Activated T-helper 2 cell treated with anti-CD3 and anti-CD28 coated beads, Interferon-gamma antibody, Interleukin-2, Interleukin-4, amounts not matched to agents 10 μg/mL and 5 μg/mL and 100 μg/mL, durations not matched to agents 14 hours and 24 hours and 36 hours (primary cell): ENCODE measurements around the gene IKZF2. TPM values are rescaled to one million over a fixed set of nuclear protein-coding genes. Genes with fewer than 3 reads are reported as not detected.
A peak's percentile ranks its signal among the peaks of the same experiment; 100 is the strongest.
"Not testable (repeated sequence)": the region's sequence is repeated elsewhere in the genome, so short reads cannot be mapped to it uniquely, and the experiment has no call there.

Experiments
- DNase-seq: peaks from one replicate; pipeline ENCODE4 v3.0.0; 2021; ENCODE audit warnings: low spot score
- H3K27ac Mint-ChIP-seq: one replicate; pipeline ENCODE4 v1.8.0; 2021; ENCODE audit warnings: mixed read lengths
- H3K27me3 Mint-ChIP-seq: one replicate; pipeline ENCODE4 v1.8.0; 2021; ENCODE audit warnings: low read depth, mixed read lengths
- H3K36me3 Mint-ChIP-seq: one replicate; pipeline ENCODE4 v1.8.0; 2021; ENCODE audit warnings: low read depth, mixed read lengths
- H3K4me1 Mint-ChIP-seq: one replicate; pipeline ENCODE4 v1.8.0; 2021; ENCODE audit warnings: low read depth, mixed read lengths
- H3K4me3 Mint-ChIP-seq: one replicate; pipeline ENCODE4 v1.8.0; 2021; ENCODE audit warnings: low read depth, mild to moderate bottlenecking, moderate library complexity, mixed read lengths
- H3K9me3 Mint-ChIP-seq: one replicate; pipeline ENCODE4 v1.8.0; 2021; ENCODE audit warnings: mixed read lengths
- intact Hi-C: fragments of 100-400 bp; cut with micrococcal nuclease; formaldehyde crosslinking; loops from one replicate; pipeline ENCODE4 v1.15.1; 2023
- total RNA-seq: library from RNA; stranded (reverse); gene quantifications from 2 replicates; pipeline ENCODE4 v1.2.3, GENCODE V29; 2022

Gene IKZF2
- total RNA-seq, 1 donor from 2014 or later: 13.4 TPM

GRCh38 chr2:213042262-213042661 lies 109.2 kb downstream of the IKZF2 start:
- intact Hi-C loops: no loop called here
- H3K27ac Mint-ChIP-seq: no peak overlapping the region
- H3K27me3 Mint-ChIP-seq: peaks cover 12% of the 10 kb centered on the region
- DNase-seq: no peak
- no peak overlapping the region for H3K4me3 Mint-ChIP-seq
- peaks cover 30% of the 10 kb centered on the region for H3K36me3 Mint-ChIP-seq
- peaks cover 5% of the 10 kb centered on the region for H3K4me1 Mint-ChIP-seq
- H3K9me3 Mint-ChIP-seq: peaks cover 4% of the 10 kb centered on the region

GRCh38 chr2:213036836-213037235 lies 114.6 kb downstream of the IKZF2 start:
- intact Hi-C loops: no loop called here
- no peak for DNase-seq
- Mint-ChIP-seq H3K27ac (no peak overlapping the region), H3K9me3 (no peaks in the 10 kb centered on the region), H3K4me3 (no peak overlapping the region), H3K36me3 (peaks cover 12% of the 10 kb centered on the region), H3K4me1 (peaks cover 23% of the 10 kb centered on the region), H3K27me3 (peaks cover 12% of the 10 kb centered on the region)

DNA sequence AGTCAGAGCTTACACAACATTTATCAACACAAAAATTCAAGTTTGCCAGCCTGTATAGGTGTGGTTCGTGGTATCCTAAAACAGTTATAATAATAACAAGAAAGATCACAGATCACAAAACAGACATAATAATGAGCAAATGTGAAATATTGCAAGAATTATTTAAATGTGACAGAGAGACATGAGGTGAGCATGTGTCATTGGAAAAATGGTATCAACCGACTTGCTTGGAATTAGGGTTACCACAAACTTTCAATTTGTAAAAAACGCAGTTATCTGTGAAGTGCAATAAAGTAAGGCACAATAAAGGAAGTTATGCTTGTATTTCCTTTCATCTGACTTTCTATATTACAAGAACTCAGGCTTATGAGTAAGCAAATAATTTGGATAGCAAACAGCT lies 116.8 kb downstream of the IKZF2 start:
- Mint-ChIP-seq H3K9me3 (no peaks in the 10 kb centered on the region), H3K36me3 (peaks cover 12% of the 10 kb centered on the region), H3K4me1 (peaks cover 25% of the 10 kb centered on the region), H3K27me3 (peaks cover 14% of the 10 kb centered on the region), H3K27ac (peak overlapping the region; percentile 72), H3K4me3 (no peak overlapping the region)
- no peak for DNase-seq
- intact Hi-C loops: loop anchor here (1.0 to 5.0 kb wide), 4 partner anchors 12 to 85 kb away; no protein-coding TSS in a partner anchor

DNA sequence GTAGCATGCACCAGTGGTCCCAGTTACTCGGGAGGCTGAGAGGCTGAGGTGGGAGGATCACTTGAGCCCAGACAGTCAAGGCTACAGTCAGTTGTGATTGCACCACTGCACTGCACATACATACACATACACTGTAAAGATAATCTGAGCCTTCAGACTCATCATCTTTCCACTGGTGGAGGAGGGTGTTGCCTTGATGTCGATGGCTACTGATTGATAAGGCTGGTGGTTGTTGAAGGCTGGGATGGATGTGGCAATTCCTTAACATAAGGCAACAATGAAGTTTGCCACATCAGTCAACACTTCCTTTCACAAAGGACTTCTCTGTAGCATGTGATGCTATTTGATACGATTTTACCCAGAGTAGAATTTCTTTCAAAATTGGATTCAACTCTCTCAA lies 118.8 kb downstream of the IKZF2 start:
- peaks cover 12% of the 10 kb centered on the region for H3K27me3 Mint-ChIP-seq
- intact Hi-C loops: loop anchor here (5.0 kb wide), 1 partner anchor 35 kb away; no protein-coding TSS in a partner anchor
- no peak for DNase-seq
- peaks cover 24% of the 10 kb centered on the region for H3K4me1 Mint-ChIP-seq
- H3K27ac Mint-ChIP-seq: no peak overlapping the region
- H3K36me3 Mint-ChIP-seq: peaks cover 8% of the 10 kb centered on the region
- H3K9me3 Mint-ChIP-seq: no peaks in the 10 kb centered on the region
- H3K4me3 Mint-ChIP-seq: no peak overlapping the region

DNA sequence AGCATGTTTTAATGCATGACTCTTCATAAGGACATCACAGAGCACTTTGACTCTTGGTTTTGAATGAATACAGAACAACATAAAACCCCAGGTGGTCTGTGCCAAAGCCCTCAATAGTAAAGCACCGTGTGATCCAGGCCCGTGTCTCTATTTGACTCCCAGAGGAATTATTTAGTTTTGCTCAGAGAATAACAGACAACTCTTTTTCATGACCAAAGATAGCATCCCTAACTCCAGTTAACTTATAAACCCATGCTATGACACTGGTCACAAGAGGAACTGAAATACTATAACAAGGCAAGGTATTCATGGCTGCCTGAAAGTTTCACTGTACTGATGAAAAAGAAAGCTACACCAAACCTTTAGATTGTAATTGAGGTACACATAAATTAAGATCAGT lies 128.4 kb downstream of the IKZF2 start:
- Mint-ChIP-seq H3K27me3 (peaks cover 19% of the 10 kb centered on the region), H3K9me3 (no peaks in the 10 kb centered on the region), H3K36me3 (peaks cover 17% of the 10 kb centered on the region), H3K27ac (no peak overlapping the region), H3K4me3 (no peak overlapping the region), H3K4me1 (peaks cover 24% of the 10 kb centered on the region)
- DNase-seq: no peak
- intact Hi-C loops: loop anchor here (1.0 to 5.0 kb wide), 7 partner anchors 9 to 291 kb away; no protein-coding TSS in a partner anchor

- Mint-ChIP-seq H3K4me3 (no peak overlapping the region), H3K9me3 (no peaks in the 10 kb centered on the region), H3K36me3 (peaks cover 21% of the 10 kb centered on the region), H3K27me3 (peaks cover 20% of the 10 kb centered on the region), H3K4me1 (peaks cover 28% of the 10 kb centered on the region), H3K27ac (peak overlapping the region; percentile 87)
- intact Hi-C loops: loop anchor here (1.0 to 5.0 kb wide), 7 partner anchors 8 to 290 kb away; no protein-coding TSS in a partner anchor
- DNase-seq: no peak
Observed at GRCh38 chr2:213021971-213022899, 129.2 kb downstream of the IKZF2 start.

- Mint-ChIP-seq H3K4me1 (peaks cover 42% of the 10 kb centered on the region), H3K36me3 (peaks cover 24% of the 10 kb centered on the region), H3K27me3 (peaks cover 20% of the 10 kb centered on the region)
- not testable (repeated sequence) for H3K27ac Mint-ChIP-seq, H3K4me3 Mint-ChIP-seq, DNase-seq, H3K9me3 Mint-ChIP-seq
- intact Hi-C loops: loop anchor here (5.0 kb wide), 1 partner anchor 289 kb away; no protein-coding TSS in a partner anchor
Observed at GRCh38 chr2:213020913-213021312, 130.5 kb downstream of the IKZF2 start.

DNA sequence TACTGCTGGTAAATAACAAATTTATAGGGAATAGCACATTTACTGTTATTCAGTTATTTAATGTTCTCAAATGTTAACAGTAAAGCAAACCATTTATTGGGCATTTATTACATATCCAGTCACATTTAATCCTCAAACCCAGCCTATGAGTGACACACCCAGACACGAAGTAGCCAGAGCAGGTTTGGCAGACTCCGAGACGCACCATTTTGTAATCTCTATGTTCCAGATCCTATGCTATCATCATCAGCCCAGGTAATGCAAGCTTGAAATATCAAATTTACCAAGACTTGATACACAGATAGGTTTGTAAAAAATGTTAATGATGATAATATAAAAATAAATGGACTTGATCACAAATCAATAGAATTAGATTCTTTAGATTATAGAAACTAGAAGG lies 131.1 kb downstream of the IKZF2 start:
- no peak overlapping the region for H3K27ac Mint-ChIP-seq
- H3K36me3 Mint-ChIP-seq: peaks cover 24% of the 10 kb centered on the region
- no peak for DNase-seq
- peaks cover 47% of the 10 kb centered on the region for H3K4me1 Mint-ChIP-seq
- intact Hi-C loops: loop anchor here (5.0 kb wide), 1 partner anchor 288 kb away; no protein-coding TSS in a partner anchor
- H3K9me3 Mint-ChIP-seq: peaks cover 3% of the 10 kb centered on the region
- peaks cover 20% of the 10 kb centered on the region for H3K27me3 Mint-ChIP-seq
- H3K4me3 Mint-ChIP-seq: no peak overlapping the region

DNA sequence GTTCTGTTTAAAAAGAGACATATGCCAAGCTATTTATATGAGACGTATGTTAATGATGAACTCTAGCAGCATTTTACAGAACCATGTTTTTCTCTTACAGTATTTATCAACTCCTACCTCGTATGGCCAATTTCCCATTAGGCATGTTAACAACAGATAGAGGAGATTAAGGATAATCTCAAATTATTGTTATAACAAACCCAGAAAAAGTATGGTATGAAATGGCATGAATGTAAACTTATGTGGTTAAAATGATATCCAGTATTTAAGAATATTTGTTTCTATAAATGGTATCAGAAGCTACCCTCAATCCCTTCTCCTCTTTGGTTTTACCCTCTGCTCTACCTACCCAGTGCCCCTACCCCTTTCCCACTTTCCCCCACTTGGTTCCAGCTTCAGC lies 132.0 kb downstream of the IKZF2 start:
- H3K27ac Mint-ChIP-seq: no peak overlapping the region
- peaks cover 24% of the 10 kb centered on the region for H3K36me3 Mint-ChIP-seq
- H3K4me1 Mint-ChIP-seq: peaks cover 55% of the 10 kb centered on the region
- H3K9me3 Mint-ChIP-seq: peaks cover 3% of the 10 kb centered on the region
- no peak overlapping the region for H3K4me3 Mint-ChIP-seq
- intact Hi-C loops: loop anchor here (5.0 kb wide), 1 partner anchor 157 kb away; no protein-coding TSS in a partner anchor
- H3K27me3 Mint-ChIP-seq: peaks cover 20% of the 10 kb centered on the region
- no peak for DNase-seq

DNA sequence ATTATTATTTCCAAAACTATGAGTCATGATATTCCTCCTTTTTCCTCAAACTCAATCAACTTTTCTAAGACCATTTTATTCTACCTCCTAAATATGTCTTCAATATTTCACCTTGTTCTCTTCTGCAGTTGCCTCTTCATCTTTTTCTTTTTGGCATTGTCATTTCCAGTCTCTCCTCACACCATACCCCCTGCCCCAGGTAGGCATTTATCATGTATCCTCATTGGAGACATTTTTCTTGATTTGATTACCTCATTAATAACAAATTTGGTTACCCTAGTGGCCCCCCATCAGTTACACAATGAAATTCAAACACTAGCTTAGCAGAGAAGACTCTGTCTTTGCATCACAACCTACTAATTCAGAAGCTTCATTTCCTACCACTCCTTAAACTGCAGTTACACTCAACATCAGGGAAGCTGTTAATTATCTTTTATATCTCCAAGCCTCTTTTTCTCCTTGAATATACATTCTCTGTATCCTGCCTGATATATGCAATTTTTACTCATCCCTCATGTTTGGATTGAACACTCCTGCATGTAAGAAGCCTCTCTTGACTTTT lies 133.0 kb downstream of the IKZF2 start:
- Mint-ChIP-seq H3K4me3 (no peak overlapping the region), H3K27me3 (peaks cover 20% of the 10 kb centered on the region), H3K4me1 (peaks cover 63% of the 10 kb centered on the region), H3K9me3 (peaks cover 3% of the 10 kb centered on the region), H3K36me3 (peaks cover 24% of the 10 kb centered on the region), H3K27ac (no peak overlapping the region)
- intact Hi-C loops: loop anchor here (5.0 kb wide), 1 partner anchor 156 kb away; no protein-coding TSS in a partner anchor
- DNase-seq: no peak

GRCh38 chr2:213017404-213017803 lies 134.0 kb downstream of the IKZF2 start:
- H3K27me3 Mint-ChIP-seq: peaks cover 21% of the 10 kb centered on the region
- intact Hi-C loops: loop anchor here (5.0 kb wide), 1 partner anchor 155 kb away; no protein-coding TSS in a partner anchor
- peaks cover 24% of the 10 kb centered on the region for H3K36me3 Mint-ChIP-seq
- no peak for DNase-seq
- H3K4me3 Mint-ChIP-seq: no peak overlapping the region
- no peak overlapping the region for H3K27ac Mint-ChIP-seq
- H3K4me1 Mint-ChIP-seq: peaks cover 57% of the 10 kb centered on the region
- peaks cover 3% of the 10 kb centered on the region for H3K9me3 Mint-ChIP-seq

- Mint-ChIP-seq H3K27ac (peak overlapping the region; percentile 58), H3K36me3 (peaks cover 24% of the 10 kb centered on the region), H3K27me3 (peaks cover 18% of the 10 kb centered on the region), H3K4me3 (no peak overlapping the region), H3K4me1 (peaks cover 53% of the 10 kb centered on the region), H3K9me3 (peaks cover 3% of the 10 kb centered on the region)
- DNase-seq: no peak
- intact Hi-C loops: loop anchor here (1.0 to 5.0 kb wide), 3 partner anchors 133 to 206 kb away; no protein-coding TSS in a partner anchor
Observed at GRCh38 chr2:213016984-213017351, 134.4 kb downstream of the IKZF2 start.
